ENCODE measurements around the gene NUP210. TPM values are rescaled to one million over a fixed set of nuclear protein-coding genes. Genes with fewer than 3 reads are reported as not detected.
"Not testable (repeated sequence)": the region's sequence is repeated elsewhere in the genome, so short reads cannot be mapped to it uniquely, and the experiment has no call there.

NUP210 gene
- total and polyA plus RNA-seq, 2 experiments from 2014 or later: 23.7 to 41.9 TPM

- no peak overlapping the region for H3K27ac ChIP-seq
- H3K4me1 ChIP-seq (ENCODE audit: low read depth): peaks cover 14% of the 10 kb centered on the region
- DNase-seq (ENCODE audit: low read depth in 1 of 2, low spot score in 1 of 2): no peak
- no peaks in the 10 kb centered on the region for H3K36me3 ChIP-seq
- no peak for TF ChIP-seq CTCF (IDR thresholded peaks at IDR 0.05; ENCODE audit: low read depth, low read length)
- H3K27me3 ChIP-seq: no peaks in the 10 kb centered on the region
- H3K9me3 ChIP-seq (ENCODE audit: low read depth): no peaks in the 10 kb centered on the region
- no peak overlapping the region for H3K4me3 ChIP-seq
Measured at GRCh38 chr3:13455644-13456043, 35.5 kb upstream of the NUP210 start.

- Histone ChIP-seq H3K4me3 (no peak overlapping the region), H3K27ac (no peak overlapping the region)
Measured at GRCh38 chr3:13452490-13453335, 32.6 kb upstream of the NUP210 start.

GRCh38 chr3:13451301-13451673, 31.2 kb upstream of the NUP210 start:
- peak overlapping the region; percentile 29 for H3K4me3 ChIP-seq
- TF ChIP-seq CTCF (IDR thresholded peaks at IDR 0.05; ENCODE audit: low read depth, low read length): no peak
- H3K9me3 ChIP-seq (ENCODE audit: low read depth): no peaks in the 10 kb centered on the region
- H3K27me3 ChIP-seq: no peaks in the 10 kb centered on the region
- peak overlapping the region; percentile 38 for H3K27ac ChIP-seq
- H3K36me3 ChIP-seq: no peaks in the 10 kb centered on the region
- no peaks in the 10 kb centered on the region for H3K4me1 ChIP-seq (ENCODE audit: low read depth)
- DNase-seq (ENCODE audit: low read depth in 1 of 2, low spot score in 1 of 2): no peak

More at GRCh38 chr3:13452490-13453335, 32.6 kb upstream of the NUP210 start:
- Histone ChIP-seq H3K27me3 (no peaks in the 10 kb centered on the region), H3K9me3 (ENCODE audit: low read depth) (no peaks in the 10 kb centered on the region), H3K36me3 (no peaks in the 10 kb centered on the region), H3K4me1 (ENCODE audit: low read depth) (no peaks in the 10 kb centered on the region)
- peak; percentile 61 to 68 for DNase-seq (ENCODE audit: low read depth in 1 of 2, low spot score in 1 of 2)
- peak; percentile 66 for TF ChIP-seq CTCF (IDR thresholded peaks at IDR 0.05; ENCODE audit: low read depth, low read length)

GRCh38 chr3:13442882-13443281, 22.8 kb upstream of the NUP210 start:
- H3K27ac ChIP-seq; H3K9me3 ChIP-seq (ENCODE audit: low read depth); DNase-seq (ENCODE audit: low read depth in 1 of 2, low spot score in 1 of 2); H3K4me3 ChIP-seq; H3K4me1 ChIP-seq (ENCODE audit: low read depth); H3K27me3 ChIP-seq; H3K36me3 ChIP-seq: not testable (repeated sequence)

- no peaks in the 10 kb centered on the region for H3K36me3 ChIP-seq
- no peaks in the 10 kb centered on the region for H3K4me1 ChIP-seq (ENCODE audit: low read depth)
- no peak for TF ChIP-seq CTCF (IDR thresholded peaks at IDR 0.05; ENCODE audit: low read depth, low read length)
- no peak overlapping the region for H3K27ac ChIP-seq
- no peak overlapping the region for H3K4me3 ChIP-seq
- no peaks in the 10 kb centered on the region for H3K9me3 ChIP-seq (ENCODE audit: low read depth)
- H3K27me3 ChIP-seq: no peaks in the 10 kb centered on the region
- no peak for DNase-seq (ENCODE audit: low read depth in 1 of 2, low spot score in 1 of 2)
Measured at GRCh38 chr3:13440204-13440817, 20.2 kb upstream of the NUP210 start.

- not testable (repeated sequence) for H3K4me1 ChIP-seq (ENCODE audit: low read depth); H3K9me3 ChIP-seq (ENCODE audit: low read depth); H3K36me3 ChIP-seq; H3K4me3 ChIP-seq; H3K27me3 ChIP-seq; DNase-seq (ENCODE audit: low read depth in 1 of 2, low spot score in 1 of 2); H3K27ac ChIP-seq
Measured at GRCh38 chr3:13436213-13436612, 16.1 kb upstream of the NUP210 start.

Data from cardiac muscle cell (in vitro differentiated cells and primary cell).